Measurements from ENCODE around the gene ATXN7L2.
"Not testable (repeated sequence)": the region's sequence is repeated elsewhere in the genome, so short reads cannot be mapped to it uniquely, and the experiment has no call there.

The ATXN7L2 gene, protein sequence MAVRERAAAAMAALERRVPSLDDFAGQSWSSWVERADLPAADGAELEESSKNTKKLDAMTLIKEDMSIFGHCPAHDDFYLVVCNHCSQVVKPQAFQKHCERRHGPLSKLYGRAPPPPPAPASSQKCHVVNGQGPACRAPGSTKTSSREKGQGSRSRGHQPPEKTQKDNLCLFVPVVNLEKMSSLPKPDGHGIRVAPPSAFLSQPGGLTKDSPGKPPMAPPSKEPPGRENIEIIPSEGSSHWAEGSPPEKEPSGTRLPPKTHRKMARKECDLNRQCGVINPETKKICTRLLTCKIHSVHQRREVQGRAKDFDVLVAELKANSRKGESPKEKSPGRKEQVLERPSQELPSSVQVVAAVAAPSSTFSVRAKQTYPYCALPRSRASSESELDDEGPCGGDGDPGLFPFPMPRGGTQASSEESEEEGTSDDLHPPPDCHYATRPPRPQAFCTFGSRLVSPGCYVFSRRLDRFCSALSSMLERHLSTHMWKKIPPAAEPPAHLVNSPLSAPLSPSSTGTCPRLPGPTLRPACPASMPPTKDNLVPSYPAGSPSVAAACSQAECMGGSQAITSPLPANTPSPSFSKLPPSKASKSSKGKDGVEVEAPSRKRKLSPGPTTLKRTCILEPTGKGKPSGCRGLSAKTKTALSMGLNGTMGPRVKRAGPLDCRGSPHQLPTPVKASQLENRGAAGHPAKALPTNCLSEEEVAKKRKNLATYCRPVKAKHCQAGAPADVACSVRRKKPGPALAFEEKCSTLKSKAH

DNA sequence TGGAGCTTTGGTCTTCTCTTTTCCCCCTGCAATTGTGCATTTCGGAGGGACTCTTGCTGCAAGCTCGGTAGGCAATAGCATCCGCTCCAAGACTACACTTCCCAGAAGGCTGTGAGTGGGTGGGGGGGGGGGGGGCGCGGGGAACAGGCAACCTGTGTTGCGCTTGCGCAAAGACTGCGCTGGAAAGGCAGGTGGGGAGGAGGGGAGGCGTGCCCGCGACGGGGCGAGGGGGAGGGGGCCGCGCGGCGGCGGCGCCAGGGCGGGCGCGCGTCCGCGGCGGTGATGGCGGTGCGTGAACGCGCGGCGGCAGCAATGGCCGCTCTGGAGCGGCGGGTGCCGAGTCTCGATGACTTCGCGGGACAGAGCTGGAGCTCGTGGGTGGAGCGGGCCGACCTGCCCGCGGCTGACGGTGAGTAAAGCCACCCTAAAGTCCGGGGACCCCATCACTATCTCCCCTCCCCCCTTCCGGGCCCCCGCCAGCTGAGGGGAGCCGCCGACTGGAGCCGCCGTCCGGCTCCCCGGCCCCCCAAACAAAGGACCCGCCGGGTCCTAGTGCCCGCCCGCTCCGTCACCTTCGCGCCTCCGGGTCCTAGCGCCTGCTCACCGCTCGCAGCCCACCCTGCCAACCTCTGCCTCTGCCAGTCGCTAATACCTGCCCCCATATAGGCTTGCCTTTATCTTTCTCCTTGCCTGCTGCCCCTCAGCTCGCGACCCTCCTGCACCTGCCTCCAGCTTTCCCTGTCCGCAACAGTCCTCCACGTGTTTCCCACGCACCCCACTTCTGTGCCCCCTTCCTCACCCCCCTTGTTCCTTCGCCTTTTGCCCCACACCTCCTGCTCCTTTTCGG is at the start of gene ATXN7L2:
Gene ATXN7L2, plus strand, starts transcription at position 234 of the 847 bp plus-strand sequence. Its CDS starts 49 bp downstream, at position 283.
- DNase-seq: peak; percentile 88

DNA sequence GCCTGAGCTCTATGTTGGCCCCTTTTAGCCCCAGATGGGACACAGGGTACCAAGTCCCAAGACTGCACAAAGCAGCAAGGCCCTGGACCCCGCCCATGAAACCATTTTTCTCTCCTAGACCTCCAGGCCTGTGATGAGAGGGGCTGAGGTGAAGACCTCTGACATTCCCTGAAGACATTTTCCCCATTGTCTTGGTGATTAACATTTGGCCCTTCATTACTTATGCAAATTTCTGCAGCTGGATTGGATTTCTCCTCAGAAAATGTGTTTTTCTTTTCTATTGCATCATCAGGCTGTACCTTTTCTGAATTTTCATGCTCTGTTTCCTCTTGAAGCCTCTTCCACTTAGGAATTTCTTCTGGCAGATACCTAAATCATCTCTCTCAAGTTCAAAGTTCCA is 49.2 kb upstream of the ATXN7L2 start:
- DNase-seq: no peak

DNA sequence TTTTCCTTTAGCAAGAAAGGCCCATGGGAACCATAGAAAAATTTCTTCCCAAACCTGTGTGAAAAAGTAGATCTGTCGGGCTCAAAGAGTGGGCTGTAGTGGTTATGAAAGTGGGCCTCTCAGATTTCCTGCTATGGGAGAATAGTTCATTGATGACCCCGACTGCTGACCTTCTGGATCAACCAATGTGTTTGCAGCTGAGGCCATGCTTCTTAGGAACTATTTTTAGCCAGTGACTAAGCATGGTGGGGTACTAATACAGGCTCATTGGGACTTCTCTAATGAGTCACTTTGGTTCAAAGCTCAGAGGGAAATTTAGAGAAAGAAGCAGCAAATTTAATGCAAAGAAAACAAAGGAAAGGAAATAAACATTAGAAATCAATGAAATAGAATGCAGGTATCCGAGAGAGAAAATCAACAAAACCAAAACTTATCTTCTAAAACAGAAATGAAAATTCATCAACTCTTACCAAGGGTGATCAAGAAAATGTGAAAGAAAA is 44.9 kb upstream of the ATXN7L2 start:
- DNase-seq: no peak

DNA sequence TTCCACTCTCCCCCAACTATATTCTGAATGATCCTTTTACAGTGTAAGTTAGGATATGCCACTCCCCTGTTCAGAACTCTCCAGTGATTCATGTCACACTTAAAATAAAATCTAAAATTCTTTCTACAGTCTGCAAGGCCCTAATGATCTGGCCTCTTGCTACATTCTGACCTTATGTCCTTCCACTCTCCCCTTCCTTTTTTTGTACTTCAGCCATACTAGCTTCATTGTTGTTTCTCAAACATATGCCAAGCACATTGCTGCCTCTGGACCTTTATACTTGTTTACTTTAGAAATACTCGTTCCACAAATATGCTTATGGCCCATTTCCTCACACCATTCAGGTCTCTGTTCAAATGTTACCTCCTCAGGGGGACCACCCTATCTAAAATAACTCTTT is 42.6 kb upstream of the ATXN7L2 start:
- no peak for DNase-seq

DNA sequence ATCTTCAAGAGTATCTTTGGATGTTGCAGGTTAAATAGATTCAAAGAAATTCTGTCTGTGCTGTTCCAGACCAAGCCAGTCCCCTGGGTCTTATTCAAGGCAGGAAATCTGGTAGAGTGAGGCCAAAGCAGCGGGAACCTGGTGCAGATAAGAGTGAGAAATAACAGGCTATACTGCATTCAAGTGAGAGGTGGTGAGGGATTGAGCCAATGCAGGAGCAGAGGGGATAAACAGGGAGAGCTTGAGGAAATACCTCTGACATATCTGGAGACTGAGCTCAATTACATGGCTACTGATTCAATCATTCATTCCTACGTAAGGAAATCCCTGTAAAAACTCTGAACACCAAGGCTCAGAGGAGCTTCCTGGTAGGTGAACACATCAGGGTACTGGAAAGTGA is 40.2 kb upstream of the ATXN7L2 start:
- no peak for DNase-seq

DNA sequence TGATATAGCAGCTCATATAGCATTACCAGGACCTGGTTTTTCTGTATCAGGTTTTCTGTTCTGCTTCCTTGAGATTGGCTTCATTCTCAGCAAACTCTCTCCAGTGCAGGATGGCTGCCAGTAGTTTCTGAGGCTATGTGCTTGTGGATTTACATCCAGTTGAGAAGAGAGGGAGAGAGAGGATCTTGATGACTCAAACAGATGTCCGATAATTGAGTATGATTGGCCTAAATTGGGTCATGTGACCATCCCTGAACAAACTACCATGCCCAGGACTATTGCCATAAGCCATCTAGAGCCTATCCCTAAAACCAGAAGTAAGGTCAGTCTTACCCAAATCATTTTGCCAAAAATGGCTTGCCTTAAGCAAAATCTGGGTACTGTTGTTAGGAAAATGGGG is 39.4 kb upstream of the ATXN7L2 start:
- DNase-seq: no peak

DNA sequence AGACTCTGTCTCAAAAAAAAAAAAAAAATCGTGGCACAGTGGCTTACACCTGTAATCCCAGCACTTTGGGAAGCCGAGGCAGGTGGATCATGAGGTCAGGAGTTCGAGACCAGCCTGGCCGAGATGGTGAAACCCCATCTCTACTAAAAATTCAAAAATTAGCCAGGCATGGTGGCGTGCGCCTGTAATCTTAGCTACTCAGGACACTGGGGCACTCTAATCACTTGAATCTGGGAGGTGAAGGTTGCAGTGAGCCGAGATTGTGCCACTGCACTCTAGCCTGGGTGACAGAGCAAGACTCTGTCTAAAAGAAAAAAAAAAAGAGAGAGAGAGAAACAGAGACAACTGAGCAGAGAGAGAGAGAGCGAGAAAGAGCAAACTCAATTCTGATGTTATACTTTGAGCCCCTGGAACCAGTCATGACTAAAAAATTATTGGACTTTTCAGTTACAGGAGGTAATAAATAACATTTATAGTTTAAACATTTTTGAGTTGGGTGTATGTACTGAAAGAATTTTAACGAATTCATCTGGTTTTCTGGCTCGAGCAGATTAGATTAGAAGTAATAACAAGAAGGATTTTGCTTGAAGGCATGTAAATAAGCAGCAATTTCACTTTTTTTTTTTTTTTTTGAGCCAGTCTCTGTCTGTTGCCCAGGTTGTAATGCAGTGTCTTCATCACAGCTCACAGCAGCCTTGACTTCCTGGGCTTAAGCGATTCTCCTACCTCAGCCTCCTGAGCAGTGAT is 37.6 kb upstream of the ATXN7L2 start:
- not testable (repeated sequence) for DNase-seq

DNA sequence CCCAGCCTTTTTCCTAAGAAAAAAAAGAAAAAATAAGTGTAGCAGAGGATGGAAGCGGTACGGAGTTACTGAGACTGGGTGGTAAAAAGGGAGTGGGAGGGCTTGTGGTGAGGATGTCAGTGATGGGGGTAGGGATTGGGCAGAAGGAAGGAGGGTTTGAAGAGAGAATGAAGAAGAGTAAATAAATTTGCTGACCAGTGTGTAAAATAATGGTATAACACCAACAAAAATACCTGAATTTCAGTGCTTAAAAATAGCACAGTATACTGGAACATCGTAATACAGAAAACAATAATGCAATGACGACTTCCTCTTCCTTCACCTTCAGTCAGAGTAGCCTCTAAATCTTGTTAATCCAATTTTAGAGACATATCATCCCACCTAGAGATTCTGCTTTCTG is 36.2 kb upstream of the ATXN7L2 start:
- no peak for DNase-seq

DNA sequence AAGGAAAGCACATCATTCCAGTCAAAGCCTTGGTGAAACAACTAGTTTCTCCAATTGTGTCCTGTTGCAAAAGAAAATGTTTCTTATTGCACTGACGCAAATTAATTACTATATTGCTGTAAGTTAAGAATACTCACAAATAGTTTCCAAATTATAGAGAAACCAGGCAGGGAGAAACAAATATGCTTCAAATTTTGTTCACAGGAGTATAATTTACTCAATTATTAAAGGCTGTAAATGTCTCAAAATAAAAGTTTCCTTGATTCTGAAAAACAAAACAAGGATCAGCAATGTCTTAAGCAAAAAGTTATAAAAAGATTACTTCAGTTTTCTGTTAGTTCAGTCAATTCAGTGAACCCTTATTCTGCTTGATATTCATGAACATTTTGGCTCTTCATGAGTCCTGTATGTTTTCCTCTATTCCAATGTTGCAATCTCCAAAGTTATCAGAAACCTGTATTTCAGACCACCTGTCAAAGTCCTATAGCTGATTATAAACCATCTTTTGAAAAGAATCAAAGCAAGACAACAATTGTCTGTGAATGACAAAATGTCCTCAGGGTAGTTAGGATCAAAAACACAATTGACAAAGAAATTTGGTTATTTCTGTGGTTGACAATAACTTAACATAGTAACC is 29.1 kb upstream of the ATXN7L2 start:
- DNase-seq: no peak

DNA sequence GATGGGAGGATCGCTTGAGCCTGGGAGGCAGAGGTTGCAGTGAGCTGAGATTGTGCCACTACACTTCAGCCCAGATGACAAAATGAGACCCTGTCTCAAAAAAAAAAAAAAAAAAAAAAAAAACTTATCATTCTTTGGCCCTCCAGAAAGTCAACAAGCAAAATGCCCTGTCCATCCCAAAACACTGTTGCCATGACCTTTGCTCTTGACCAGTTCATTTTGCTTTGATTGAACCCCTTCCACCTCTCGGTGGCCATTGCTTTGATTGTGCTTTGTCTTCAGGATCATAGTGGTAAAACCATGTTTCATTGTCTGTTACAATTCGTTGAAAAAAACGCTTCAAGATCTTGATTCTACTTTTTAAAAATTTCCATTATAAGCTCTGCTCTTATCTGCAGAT is 25.9 kb upstream of the ATXN7L2 start:
- no peak for DNase-seq

DNA sequence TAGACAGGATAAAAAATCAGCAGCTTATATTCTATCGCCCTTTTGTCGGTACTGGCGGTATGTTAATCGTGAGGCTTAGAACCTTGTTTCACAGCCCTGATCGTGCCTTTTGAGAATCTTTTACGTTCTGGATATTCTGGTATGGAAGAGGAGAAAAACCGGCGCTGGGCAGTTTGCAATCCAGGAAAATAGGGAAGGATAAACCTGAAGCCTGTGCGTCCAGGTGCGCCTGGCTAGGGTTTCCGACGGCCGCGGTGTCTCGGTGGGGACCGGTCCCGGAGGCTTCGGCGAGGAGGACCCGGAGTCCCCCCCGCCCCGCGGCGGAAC is 17.6 kb upstream of the ATXN7L2 start:
- DNase-seq: no peak

DNA sequence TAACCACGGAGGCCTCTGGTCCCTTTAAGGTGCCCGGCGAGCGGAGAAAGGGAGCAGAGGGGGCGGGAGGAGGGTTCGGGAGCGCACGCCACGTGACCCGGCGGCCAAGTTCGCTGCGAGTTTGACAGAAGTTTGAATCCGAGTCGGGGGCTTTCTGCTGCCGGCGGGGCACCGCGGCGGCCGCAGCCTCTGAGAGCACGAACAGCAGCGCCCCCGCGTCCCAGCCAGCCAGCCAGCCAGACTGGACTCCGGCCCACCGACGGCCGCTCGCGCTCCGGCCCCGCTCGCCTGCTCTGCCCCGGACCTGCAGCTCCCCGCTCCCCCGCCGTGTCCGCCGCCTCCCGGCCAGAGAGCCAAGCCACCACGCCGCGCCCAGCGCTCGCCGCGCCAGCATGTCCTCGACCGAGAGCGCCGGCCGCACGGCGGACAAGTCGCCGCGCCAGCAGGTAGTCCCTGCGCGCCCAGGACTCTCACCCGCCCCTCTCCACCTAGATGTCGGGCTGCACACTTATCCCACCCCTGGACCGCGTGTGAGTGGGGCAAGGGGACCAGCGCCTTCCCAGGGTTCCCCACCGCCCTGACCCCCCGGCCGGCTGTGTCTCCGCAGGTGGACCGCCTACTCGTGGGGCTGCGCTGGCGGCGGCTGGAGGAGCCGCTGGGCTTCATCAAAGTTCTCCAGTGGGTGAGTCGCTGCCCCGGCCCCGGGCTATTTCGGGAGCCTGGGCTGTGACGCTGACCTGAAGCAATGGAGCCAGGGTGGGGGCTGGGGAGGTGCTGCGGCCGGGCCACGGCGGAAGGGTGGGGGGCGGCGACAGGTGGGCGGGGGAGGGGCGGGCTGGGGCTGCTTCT is 17.0 kb upstream of the ATXN7L2 start, which contains the start of gene SYPL2:
Gene SYPL2, plus strand, starts transcription at position 95 of the 849 bp plus-strand sequence. Its CDS starts 298 bp downstream, at position 393.
- peak; percentile 21 for DNase-seq

DNA sequence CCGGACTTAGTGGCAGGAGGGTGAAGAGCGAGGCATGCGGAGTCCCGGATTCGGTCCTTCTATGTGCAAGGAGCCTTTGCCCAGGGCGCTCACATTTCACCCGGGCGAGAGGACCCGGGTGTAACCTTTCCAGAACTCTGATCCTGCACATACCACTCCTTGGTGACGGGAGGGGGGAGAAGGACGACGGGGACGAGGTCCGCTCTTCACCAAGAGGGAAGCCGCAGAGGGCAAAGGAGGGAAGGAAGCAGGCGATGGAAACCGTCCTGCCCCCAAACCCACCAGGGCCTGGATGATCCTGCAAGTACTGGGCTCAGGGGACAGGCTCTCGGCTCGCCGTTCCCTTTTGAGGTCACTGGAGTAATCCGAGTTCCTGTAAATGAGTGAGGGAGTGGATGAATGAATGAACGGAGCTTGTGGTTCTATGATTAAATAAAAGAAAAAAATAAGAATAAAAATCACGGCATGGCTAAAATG is 16.4 kb upstream of the ATXN7L2 start:
- DNase-seq: no peak

DNA sequence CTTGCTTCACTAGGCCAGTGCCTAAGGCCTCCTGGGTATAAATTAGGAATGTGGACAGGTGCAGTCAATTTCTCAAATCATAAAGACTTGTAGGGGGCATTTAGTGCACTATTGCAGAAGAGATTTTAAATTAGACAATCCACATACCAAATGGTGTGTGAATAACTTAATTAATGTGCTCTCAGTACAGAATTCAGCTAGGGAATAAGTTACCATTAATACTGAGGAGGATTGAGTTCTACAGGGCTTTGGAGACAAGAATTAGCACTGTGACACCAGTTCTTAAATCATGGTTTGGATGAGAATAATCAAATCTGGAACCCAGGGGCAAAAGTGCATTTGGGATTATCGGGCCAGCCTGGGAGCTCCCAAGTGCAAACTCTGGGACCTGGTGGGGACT is 15.6 kb upstream of the ATXN7L2 start:
- DNase-seq: no peak

DNA sequence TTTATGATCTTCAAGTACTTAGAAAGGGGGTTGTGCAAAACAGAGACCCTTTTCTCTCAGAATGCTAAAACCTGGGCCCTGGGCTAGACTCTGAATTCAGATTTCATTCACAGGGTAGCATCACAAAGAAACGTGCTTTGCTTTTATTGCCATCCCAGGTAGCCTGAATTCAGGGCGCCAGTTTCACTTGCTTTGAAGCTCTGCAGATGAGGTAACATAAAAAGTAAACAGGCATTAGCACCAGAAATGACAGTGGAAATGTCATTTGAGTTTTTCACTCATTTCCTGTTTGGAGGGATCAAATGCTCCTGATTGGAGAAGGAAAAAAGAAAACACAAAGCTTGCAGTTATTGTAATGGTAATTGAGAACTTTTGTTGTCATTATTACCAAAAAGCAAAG is 14.8 kb upstream of the ATXN7L2 start:
- DNase-seq: no peak

DNA sequence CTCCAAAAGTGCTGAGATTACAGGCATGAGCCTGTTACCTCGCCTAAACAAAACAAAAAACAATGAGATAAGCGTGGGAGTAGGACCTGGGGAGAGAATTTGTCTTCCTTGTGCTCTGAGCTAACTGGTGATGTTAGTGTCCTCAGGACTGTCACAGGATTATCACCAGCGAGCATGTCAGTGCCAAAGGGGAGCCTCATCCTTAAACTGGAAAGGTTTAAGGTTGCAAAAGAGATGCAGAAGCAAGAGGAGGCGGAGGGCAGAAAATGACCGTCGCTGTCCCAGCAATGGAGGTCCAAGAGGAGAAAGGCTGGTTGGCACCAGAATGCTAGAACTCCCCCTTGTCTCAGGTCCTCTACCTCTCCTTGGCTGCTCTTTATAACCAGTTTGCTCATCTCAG is 13.5 kb upstream of the ATXN7L2 start:
- DNase-seq: no peak

DNA sequence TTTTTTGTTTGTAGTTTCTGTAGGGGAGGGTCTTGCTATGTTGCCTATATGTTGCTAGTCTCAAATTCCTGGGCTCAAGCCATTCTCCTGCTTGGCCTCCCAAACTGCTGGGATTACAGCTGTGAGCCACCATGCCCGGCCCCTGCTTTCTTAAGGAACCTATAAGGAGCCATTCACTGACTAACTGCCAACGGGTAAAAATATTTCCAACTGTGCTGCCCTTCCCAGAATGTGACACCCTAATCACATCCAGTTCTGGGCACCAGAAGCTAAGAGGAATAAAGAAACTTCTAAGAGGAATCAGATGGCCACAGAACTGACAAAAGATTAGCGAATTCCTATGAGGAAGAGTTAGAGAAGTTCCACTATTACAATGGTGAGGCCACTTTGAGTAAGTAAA is 10.9 kb upstream of the ATXN7L2 start:
- no peak for DNase-seq

DNA sequence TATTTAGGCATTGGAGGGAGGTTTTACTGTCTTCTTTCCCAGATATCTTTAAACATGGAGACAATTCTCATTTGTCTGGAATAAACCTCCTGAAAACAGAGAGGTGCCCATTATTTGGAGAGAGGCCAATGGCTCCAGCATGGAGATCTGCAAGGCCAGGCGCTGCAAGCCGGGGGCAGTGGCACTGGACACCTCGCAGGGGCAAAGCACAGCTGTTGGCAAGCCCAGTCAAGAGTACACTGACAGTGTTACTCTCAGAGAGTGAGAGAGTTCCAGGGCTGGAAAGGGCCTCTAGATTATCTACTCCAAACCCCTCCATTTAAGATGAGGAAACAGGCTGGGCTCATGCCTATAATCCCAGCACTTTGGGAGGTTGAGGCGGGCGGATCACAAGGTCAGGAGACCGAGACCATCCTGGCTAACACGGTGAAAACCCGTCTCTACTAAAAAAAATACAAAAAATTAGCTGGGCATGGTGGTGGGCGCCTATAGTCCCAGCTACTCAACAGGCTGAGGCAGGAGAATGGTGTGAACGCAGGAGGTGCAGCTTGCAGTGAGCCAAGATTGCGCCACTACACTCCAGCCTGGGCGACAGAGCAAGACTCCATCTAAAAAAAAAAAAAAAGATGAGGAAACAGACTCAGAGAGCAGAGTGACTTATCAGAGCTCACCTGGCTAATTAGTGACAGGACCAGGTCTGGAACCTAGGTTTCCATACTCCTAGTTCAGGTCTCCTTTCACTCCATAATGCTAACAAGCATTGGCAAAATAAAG is 10.2 kb upstream of the ATXN7L2 start:
- not testable (repeated sequence) for DNase-seq

DNA sequence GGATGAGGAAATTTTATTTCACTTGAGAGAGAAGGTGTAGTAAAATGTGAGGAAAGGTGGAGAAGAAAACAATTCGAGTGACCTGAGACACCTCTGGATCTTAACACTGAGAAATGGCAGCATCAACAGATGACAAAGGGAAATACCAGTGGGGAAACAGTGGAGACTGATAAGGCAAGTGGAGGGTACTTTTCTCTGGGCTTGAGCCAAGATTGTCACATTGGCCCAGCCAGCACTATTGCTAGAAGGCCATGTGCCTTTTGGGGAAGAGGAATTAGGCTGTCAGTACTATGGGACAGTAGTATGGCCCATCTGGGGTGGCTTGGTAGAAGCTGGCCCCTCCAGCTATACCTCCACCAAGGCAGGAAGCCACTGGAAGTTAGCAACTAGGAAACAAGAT is 9.0 kb upstream of the ATXN7L2 start:
- no peak for DNase-seq

DNA sequence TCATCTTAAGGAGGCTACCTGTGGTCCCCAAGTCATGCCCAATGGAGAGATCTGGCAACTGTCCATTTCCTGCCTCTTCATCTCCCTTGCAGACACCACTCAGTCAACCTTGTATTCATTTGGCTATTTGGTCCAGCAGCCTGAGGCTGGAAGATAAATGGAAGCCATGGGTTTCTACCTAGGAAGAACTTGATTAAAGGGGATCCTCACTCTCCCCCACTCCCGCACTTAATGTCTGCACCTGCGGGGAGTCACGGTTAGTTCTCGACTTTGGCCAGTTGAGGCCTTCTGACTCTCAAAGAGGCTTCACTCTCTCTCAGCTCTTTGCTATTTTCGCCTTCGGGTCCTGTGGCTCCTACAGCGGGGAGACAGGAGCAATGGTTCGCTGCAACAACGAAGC is 8.4 kb upstream of the ATXN7L2 start:
- no peak for DNase-seq
